ENCODE measurements around the gene UBALD2.
"Not testable (repeated sequence)": the region's sequence is repeated elsewhere in the genome, so short reads cannot be mapped to it uniquely, and the experiment has no call there.

The UBALD2 gene

GRCh38 chr17:76264755-76265623 lies at the start of gene UBALD2:
Gene UBALD2 (plus strand): TSS chr17:76265348. CDS start chr17:76265506, 158 bp downstream.
- DNase-seq (ENCODE audit: low read depth, low spot score): peak; percentile 100

- DNase-seq (ENCODE audit: low read depth, low spot score): no peak
Observed at GRCh38 chr17:76217081-76217480, 48.1 kb upstream of the UBALD2 start.

GRCh38 chr17:76219670-76220383 lies 45.3 kb upstream of the UBALD2 start:
- no peak for DNase-seq (ENCODE audit: low read depth, low spot score)

GRCh38 chr17:76223802-76224201 lies 41.3 kb upstream of the UBALD2 start:
- no peak for DNase-seq (ENCODE audit: low read depth, low spot score)

- DNase-seq (ENCODE audit: low read depth, low spot score): not testable (repeated sequence)
Observed at GRCh38 chr17:76225373-76226086, 39.6 kb upstream of the UBALD2 start.

- not testable (repeated sequence) for DNase-seq (ENCODE audit: low read depth, low spot score)
Observed at GRCh38 chr17:76226749-76227148, 38.4 kb upstream of the UBALD2 start.

GRCh38 chr17:76232342-76232741 lies 32.8 kb upstream of the UBALD2 start:
- DNase-seq (ENCODE audit: low read depth, low spot score): no peak

GRCh38 chr17:76233588-76234353 lies 31.4 kb upstream of the UBALD2 start:
- no peak for DNase-seq (ENCODE audit: low read depth, low spot score)

GRCh38 chr17:76234354-76234679 lies 30.8 kb upstream of the UBALD2 start:
- DNase-seq (ENCODE audit: low read depth, low spot score): no peak

GRCh38 chr17:76235883-76236282 lies 29.3 kb upstream of the UBALD2 start:
- no peak for DNase-seq (ENCODE audit: low read depth, low spot score)

GRCh38 chr17:76236603-76237002 lies 28.5 kb upstream of the UBALD2 start:
- DNase-seq (ENCODE audit: low read depth, low spot score): no peak

- no peak for DNase-seq (ENCODE audit: low read depth, low spot score)
Observed at GRCh38 chr17:76237859-76238313, 27.3 kb upstream of the UBALD2 start.

GRCh38 chr17:76238847-76239537 lies 26.2 kb upstream of the UBALD2 start:
- DNase-seq (ENCODE audit: low read depth, low spot score): no peak

GRCh38 chr17:76239538-76240274 lies 25.4 kb upstream of the UBALD2 start:
- peak; percentile 11 for DNase-seq (ENCODE audit: low read depth, low spot score)

GRCh38 chr17:76240461-76241203 lies 24.5 kb upstream of the UBALD2 start, which contains the start of gene RNF157:
Gene RNF157 (minus strand): TSS chr17:76240493. CDS start chr17:76240240, 253 bp downstream.
- DNase-seq (ENCODE audit: low read depth, low spot score): peak; percentile 75

GRCh38 chr17:76241204-76241538 lies 24.0 kb upstream of the UBALD2 start:
- no peak for DNase-seq (ENCODE audit: low read depth, low spot score)

- DNase-seq (ENCODE audit: low read depth, low spot score): no peak
Observed at GRCh38 chr17:76241691-76242255, 23.4 kb upstream of the UBALD2 start.

- no peak for DNase-seq (ENCODE audit: low read depth, low spot score)
Observed at GRCh38 chr17:76243826-76244679, 21.1 kb upstream of the UBALD2 start.

Data from astrocyte of the hippocampus (primary cell).